K562 (cell line): ENCODE data around the gene MYCBPAP. TPM values are rescaled to one million over a fixed set of nuclear protein-coding genes. Genes with fewer than 3 reads are reported as not detected.
A peak's percentile ranks its signal among the peaks of the same experiment; 100 is the strongest.

ENCODE experiments used
- ATAC-seq: fragments of 200-7000 bp; cut with Tn5 transposase; 3 replicates; pipeline ENCODE4 v1.9.1; 2020; ENCODE audit warnings: moderate library complexity
- BruUV-seq: library from RNA; stranded (reverse); fragments of 400-500 nt; replicated peaks from 2 replicates; lab custom pipeline; 2021; lab: Mats Ljungman, UMichigan
- CTCF ChIA-PET: fragments of 300-600 bp; formaldehyde crosslinking; extraction: SDS; loops from one replicate; lab custom pipeline; 2021; ENCODE audit warnings: low intra/inter-chr PET ratio; lab: Yijun Ruan, JAX
- POLR2A ChIA-PET: fragments of 300-600, 350-650 bp; sonication (Branson Sonifier 250); formaldehyde crosslinking; extraction: SDS; loops from one replicate; lab custom pipeline; 2021; ENCODE audit warnings: antibody characterized with exemption, inconsistent platforms; lab: Yijun Ruan, JAX
- DNase-seq, 4 experiments: peaks; one replicate each; pipeline versions ENCODE4 v3.0.0 to v3.0.0-alpha.2; 2011 to 2018; ENCODE audit warnings: low spot score in 3 of 4, mixed read lengths in 3 of 4; ENCODE audit errors: extremely low read depth in 1 of 4
- FAIRE-seq: peaks from 2 replicates; lab custom pipeline; 2011; peaks lifted over from hg19 to GRCh38; lab: Jason Lieb, UNC
- H2AFZ ChIP-seq: 2 replicates; pipeline ENCODE4 v1.6.0; 2011; ENCODE audit warnings: low read depth, low read length, control low read depth, inconsistent platforms
- H3K27ac ChIP-seq: fragments of 200-600 bp; 3 replicates; pipeline ENCODE4 v1.8.0; 2011; ENCODE audit warnings: low read depth, mild to moderate bottlenecking, control low read depth, inconsistent platforms, low read length, moderate library complexity, mixed read lengths; ENCODE audit errors: extremely low read depth
- H3K27me3 ChIP-seq, 2 experiments: fragments of 300-600 bp in 1 of 2; 2 replicates in 1 of 2; 3 replicates in 1 of 2; pipeline versions ENCODE4 v1.6.0 to v1.8.0; 2011; ENCODE audit warnings: inconsistent platforms in 2 of 2, low read length in 2 of 2, mild to moderate bottlenecking in 1 of 2, mixed read lengths in 1 of 2, moderate library complexity in 1 of 2; ENCODE audit not compliant: control insufficient read depth in 2 of 2, insufficient read depth in 2 of 2
- H3K36me3 ChIP-seq: fragments of 300-600 bp; 3 replicates; pipeline ENCODE4 v1.8.0; 2011; ENCODE audit warnings: mild to moderate bottlenecking, low read length, inconsistent platforms; ENCODE audit not compliant: control insufficient read depth, insufficient read depth
- H3K4me1 ChIP-seq, 2 experiments: fragments of 200-600 bp in 1 of 2; replicated peaks in 1 of 2; 2 replicates in 1 of 2; 3 replicates in 1 of 2; pipeline versions ENCODE4 v1.5.1 to v1.8.0; 2011; ENCODE audit warnings: inconsistent platforms in 2 of 2, low read length in 2 of 2, mild to moderate bottlenecking in 1 of 2, mixed read lengths in 1 of 2, moderate library complexity in 1 of 2; ENCODE audit not compliant: control insufficient read depth in 2 of 2, insufficient read depth in 2 of 2
- H3K4me2 ChIP-seq: 2 replicates; pipeline ENCODE4 v1.6.1; 2011; ENCODE audit warnings: low read length, control low read depth, inconsistent platforms, mixed read lengths; ENCODE audit not compliant: insufficient read depth
- H3K4me3 ChIP-seq: fragments of 200-600 bp; sonication (generic), shearing (Covaris generic); 2 replicates; pipeline ENCODE4 v1.5.1; 2016; ENCODE audit warnings: control low read depth, inconsistent platforms
- H3K79me2 ChIP-seq: fragments of 200-600 bp; 3 replicates; pipeline ENCODE4 v1.8.0; 2011; ENCODE audit warnings: low read length, inconsistent platforms; ENCODE audit not compliant: control insufficient read depth, insufficient read depth
- H3K9ac ChIP-seq, 2 experiments: 2 replicates each; pipeline versions ENCODE4 v1.6.0 to v1.6.1; 2011; ENCODE audit warnings: low read depth in 2 of 2, low read length in 2 of 2, control low read depth in 1 of 2, inconsistent platforms in 1 of 2, mild to moderate bottlenecking in 1 of 2, mixed read lengths in 1 of 2; ENCODE audit not compliant: insufficient read depth in 1 of 2
- H3K9me1 ChIP-seq: one replicate; pipeline ENCODE4 v1.6.0; 2011; ENCODE audit warnings: inconsistent platforms, mild to moderate bottlenecking, low read length, moderate library complexity; ENCODE audit not compliant: control insufficient read depth, insufficient read depth
- H3K9me3 ChIP-seq: replicated peaks from 2 replicates; pipeline ENCODE4 v1.5.1; 2011; ENCODE audit warnings: low read depth, low read length, inconsistent platforms; ENCODE audit not compliant: control insufficient read depth, insufficient read depth
- H4K20me1 ChIP-seq: replicated peaks from 2 replicates; pipeline ENCODE4 v1.6.1; 2011; ENCODE audit warnings: low read length, inconsistent platforms, mixed read lengths; ENCODE audit not compliant: control insufficient read depth, insufficient read depth
- CTBP1 ChIP-seq: fragments of 450-650 bp; IDR thresholded peaks from 2 replicates; pipeline ENCODE4 v1.6.1; 2016; ENCODE audit warnings: borderline replicate concordance
- FOXJ3 ChIP-seq: sonication (generic); formaldehyde crosslinking; IDR thresholded peaks from 2 replicates; pipeline ENCODE4 v1.4.0; 2020; ENCODE audit warnings: mild to moderate bottlenecking, missing genetic modification reagents
- FOXM1 ChIP-seq, 2 experiments: fragments of 450-650 bp in 1 of 2; sonication (generic) in 1 of 2; formaldehyde crosslinking in 1 of 2; IDR thresholded peaks; 2 replicates each; pipeline versions ENCODE4 v1.6.1 to v1.9.0; 2017 to 2022; ENCODE audit warnings: low read depth in 2 of 2, mild to moderate bottlenecking in 2 of 2, missing genetic modification reagents in 1 of 2, moderate library complexity in 1 of 2
- ZNF316 ChIP-seq: fragments of 450-650 bp; IDR thresholded peaks from 2 replicates; pipeline ENCODE4 v1.6.1; 2016
- WGBS: fragments of 100-300 bp; shearing (Covaris generic); methylation state at CpG from one replicate; pipeline ENCODE4 v1.1.6; 2016; ENCODE audit warnings: low coverage, mixed read lengths; ENCODE audit not compliant: insufficient coverage; ENCODE audit errors: missing lambda C conversion rate; 5-methylcytosine and 5-hydroxymethylcytosine counted together
- in situ Hi-C: fragments of 300-500 bp; cut with MboI; formaldehyde crosslinking; loops from 4 replicates; pipeline ENCODE4 v1.15.0; 2018; ENCODE audit warnings: inconsistent platforms, mixed read lengths
- intact Hi-C: fragments of 100-400 bp; cut with micrococcal nuclease; formaldehyde crosslinking; loops from 2 replicates; pipeline ENCODE4 v1.14.2; 2022
- polyA plus RNA-seq, 8 experiments: library from polyadenylated mRNA; depleted of rRNA in 4 of 8; stranded (reverse) in 5 of 8; unstranded in 3 of 8; fragments of >200 nt; fragmentation: Nextera tagmentation in 2 of 8; fragmentation: Illumina TruSeq in 1 of 8; extraction: Ambion mirVana in 2 of 8; extraction: Trizol in 1 of 8; gene quantifications; 2 replicates each; pipeline versions ENCODE4 v1.2.1 to v1.2.3, GENCODE V29; 2011 to 2014; ENCODE audit warnings: inconsistent platforms in 1 of 8, missing spikeins in 1 of 8
- total RNA-seq, 7 experiments: library from RNA; depleted of rRNA in 6 of 7; stranded (reverse); fragments of >200 nt in 6 of 7; fragmentation: Illumina TruSeq in 2 of 7; extraction: Trizol in 2 of 7; gene quantifications; 2 replicates each; pipeline versions ENCODE4 v1.2.1 to v1.2.3, GENCODE V29; 2011 to 2021; ENCODE audit warnings: low replicate concordance in 1 of 7
- TF ChIP-seq, protein P1 (sequence below), 3 experiments: fragments of 200-800 bp in 1 of 3; sonication (Bioruptor generic) in 1 of 3; sonication (generic) in 1 of 3; formaldehyde crosslinking in 1 of 3; IDR thresholded peaks; 2 replicates each; pipeline versions ENCODE4 v1.6.1 to v1.8.0; 2016 to 2022; ENCODE audit warnings: mild to moderate bottlenecking in 2 of 3, missing compliant biosample characterization in 2 of 3, missing genetic modification characterization in 2 of 3, missing genetic modification reagents in 1 of 3
- TF ChIP-seq, protein P2 (sequence below): fragments of 200-800 bp; sonication (Bioruptor generic); IDR thresholded peaks from 2 replicates; pipeline ENCODE4 v1.6.1; 2017; ENCODE audit warnings: missing genetic modification characterization, missing compliant biosample characterization

MYCBPAP gene
- total and polyA plus RNA-seq, 9 of the 15 experiments (the other 6 are each of a cell fraction or from before 2014, with no cell fraction given), result not detected

DNA sequence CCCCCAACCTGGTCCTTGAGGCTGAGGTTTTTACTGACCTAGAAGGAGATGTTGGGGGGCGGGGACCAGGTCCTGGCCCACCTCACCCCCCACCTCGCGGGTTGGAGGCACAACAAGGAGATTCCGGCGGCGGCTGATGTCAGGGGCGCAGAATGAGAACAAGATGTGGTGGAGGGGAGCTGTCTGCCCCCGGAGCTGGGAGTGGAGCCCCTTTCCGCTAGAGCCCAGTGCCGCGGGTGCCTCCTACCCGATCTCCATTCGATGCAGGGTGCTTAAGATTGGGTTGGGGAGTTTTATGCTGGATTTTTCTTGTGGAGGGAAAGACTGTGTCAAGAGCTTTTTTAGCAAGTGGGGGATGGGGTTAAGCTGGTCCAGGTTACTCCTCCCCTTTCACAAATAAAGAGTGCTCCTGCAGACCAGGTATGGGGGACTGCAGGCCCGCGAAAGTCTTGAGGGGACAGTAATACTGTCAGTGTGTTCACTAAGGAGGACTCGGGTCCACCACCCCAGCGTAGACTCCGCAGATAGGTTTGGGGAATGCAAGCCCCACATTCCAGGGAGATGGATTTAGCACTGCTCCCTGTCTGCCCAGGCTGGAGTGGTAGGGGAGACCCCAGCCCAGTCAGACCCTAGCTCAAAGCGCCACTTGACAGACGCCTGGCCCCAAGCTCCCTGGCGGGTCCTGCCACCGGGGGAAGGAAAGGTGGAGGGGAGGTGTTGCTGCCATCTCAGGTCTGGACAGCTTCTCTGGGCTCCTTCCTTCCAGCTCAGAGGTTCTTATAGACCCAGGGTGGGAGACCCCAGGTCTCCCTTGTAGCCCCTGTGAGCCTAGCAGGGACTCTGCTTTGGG lies 54.2 kb downstream of the MYCBPAP start (continued):
- TF ChIP-seq FOXM1 (IDR thresholded peaks at IDR 0.05; ENCODE audit: low read depth), result no peak
- TF ChIP-seq FOXM1 (CRISPR knock-in tag; IDR thresholded peaks at IDR 0.05; ENCODE audit: low read depth), result no peak

GRCh38 chr17:50563092-50563511 lies 54.9 kb downstream of the MYCBPAP start:
- WGBS, result 5% methylated on average over 2 of the region's 4 CpGs
- POLR2A ChIA-PET, result interaction anchor here (0.6 to 1.2 kb wide), 4 partner anchors 12 to 163 kb away, joined by 3 to 4 read pairs (median 4); partner anchors contain the start of gene LUC7L3
- BruUV-seq, result no TSS peak
- H3K9me3 ChIP-seq, result no peaks in the 10 kb centered on the region
- peaks cover 22 to 59% of the 10 kb centered on the region in 2 experiments for H3K27me3 ChIP-seq
- no peak overlapping the region for H3K4me3 ChIP-seq
- H4K20me1 ChIP-seq, result peaks cover 20% of the 10 kb centered on the region; the same call in 1 of the 2 replicates
- in situ Hi-C loops, result no loop called here
- CTCF ChIA-PET, result no interaction called here
- H3K36me3 ChIP-seq, result no peaks in the 10 kb centered on the region
- intact Hi-C loops, result no loop called here
- no peak overlapping the region for H3K9ac ChIP-seq
- H3K79me2 ChIP-seq, result no peaks in the 10 kb centered on the region
- DNase-seq, result no peak
- H3K9me1 ChIP-seq, result no peaks in the 10 kb centered on the region
- H3K4me2 ChIP-seq, result no peak overlapping the region
- H2AFZ ChIP-seq, result no peak overlapping the region
- TF ChIP-seq CTBP1, result peak; percentile 44; the same call in 1 of the 2 replicates
- TF ChIP-seq ZNF316, result peak; percentile 18; the same call in 1 of the 2 replicates
- no peak for TF ChIP-seq FOXJ3 (CRISPR knock-in tag)
- TF ChIP-seq, protein P1, sequence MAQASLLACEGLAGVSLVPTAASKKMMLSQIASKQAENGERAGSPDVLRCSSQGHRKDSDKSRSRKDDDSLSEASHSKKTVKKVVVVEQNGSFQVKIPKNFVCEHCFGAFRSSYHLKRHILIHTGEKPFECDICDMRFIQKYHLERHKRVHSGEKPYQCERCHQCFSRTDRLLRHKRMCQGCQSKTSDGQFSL (CRISPR knock-in tag; IDR thresholded peaks at IDR 0.05), result peak; percentile 78; the same call in 1 of the 2 replicates
- TF ChIP-seq, protein P1 (tag; IDR thresholded peaks at IDR 0.05), result no peak
- TF ChIP-seq, protein P2, sequence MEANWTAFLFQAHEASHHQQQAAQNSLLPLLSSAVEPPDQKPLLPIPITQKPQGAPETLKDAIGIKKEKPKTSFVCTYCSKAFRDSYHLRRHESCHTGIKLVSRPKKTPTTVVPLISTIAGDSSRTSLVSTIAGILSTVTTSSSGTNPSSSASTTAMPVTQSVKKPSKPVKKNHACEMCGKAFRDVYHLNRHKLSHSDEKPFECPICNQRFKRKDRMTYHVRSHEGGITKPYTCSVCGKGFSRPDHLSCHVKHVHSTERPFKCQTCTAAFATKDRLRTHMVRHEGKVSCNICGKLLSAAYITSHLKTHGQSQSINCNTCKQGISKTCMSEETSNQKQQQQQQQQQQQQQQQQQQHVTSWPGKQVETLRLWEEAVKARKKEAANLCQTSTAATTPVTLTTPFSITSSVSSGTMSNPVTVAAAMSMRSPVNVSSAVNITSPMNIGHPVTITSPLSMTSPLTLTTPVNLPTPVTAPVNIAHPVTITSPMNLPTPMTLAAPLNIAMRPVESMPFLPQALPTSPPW (CRISPR knock-in tag), result 0 out of 2 replicates have a peak, but pooled peaks have one; percentile 20
- TF ChIP-seq, all 486 proteins: peak for 4
- Histone ChIP-seq H3K27ac (no peak overlapping the region), H3K4me1 (peaks cover 9 to 38% of the 10 kb centered on the region in 2 experiments)
- no peak for FAIRE-seq
- no peak for ATAC-seq
